ENCODE measurements around the gene RPL10. TPM values are rescaled to one million over a fixed set of nuclear protein-coding genes. Genes with fewer than 3 reads are reported as not detected.

RPL10 gene
- total and polyA plus RNA-seq, 2 of the 13 experiments (the other 11 are each of a cell fraction or from before 2014, with no cell fraction given), result 2,381 to 4,713 TPM

- TF ChIP-seq ZNF678 (CRISPR knock-in tag; IDR thresholded peaks at IDR 0.05) (no peak), ZNF564 (CRISPR knock-in tag; IDR thresholded peaks at IDR 0.05) (0 out of 2 replicates have a peak, but pooled peaks have one; percentile 52), ZNF33A (CRISPR knock-in tag; IDR thresholded peaks at IDR 0.05; ENCODE audit: borderline replicate concordance) (no peak), ZNF10 (CRISPR knock-in tag; IDR thresholded peaks at IDR 0.05; ENCODE audit: borderline replicate concordance, low read depth) (no peak), EZH2 (conservative IDR thresholded peaks at IDR 0.05; ENCODE audit: low read depth, low read length) (no peak), NFYB (CRISPR knock-in tag; IDR thresholded peaks at IDR 0.05) (no peak), ZNF34 (CRISPR knock-in tag; IDR thresholded peaks at IDR 0.05; ENCODE audit: borderline replicate concordance) (no peak), SAP130 (CRISPR knock-in tag; IDR thresholded peaks at IDR 0.05; ENCODE audit: low read depth) (peak; percentile 70), MED13 (CRISPR knock-in tag; IDR thresholded peaks at IDR 0.05) (no peak), MEIS2 (CRISPR knock-in tag; IDR thresholded peaks at IDR 0.05) (no peak), KLF9 (CRISPR knock-in tag; IDR thresholded peaks at IDR 0.05; ENCODE audit: low read depth) (no peak), PLSCR1 (CRISPR knock-in tag; IDR thresholded peaks at IDR 0.05; ENCODE audit: borderline replicate concordance) (no peak), EHMT2 (IDR thresholded peaks at IDR 0.05; ENCODE audit: borderline replicate concordance, low read depth, low read length) (no peak), SMAD9 (CRISPR knock-in tag; IDR thresholded peaks at IDR 0.05) (no peak), DMAP1 (CRISPR knock-in tag; IDR thresholded peaks at IDR 0.05) (no peak; the same call in 1 of the 2 replicates), ZNF724P (CRISPR knock-in tag; IDR thresholded peaks at IDR 0.05; ENCODE audit: borderline replicate concordance) (0 out of 2 replicates have a peak, but pooled peaks have one; percentile 31), ZNF101 (CRISPR knock-in tag; IDR thresholded peaks at IDR 0.05; ENCODE audit: borderline replicate concordance, low read depth) (no peak), NCOR1 (IDR thresholded peaks at IDR 0.05; ENCODE audit: borderline replicate concordance, low read length) (peak; percentile 28; the same call in 1 of the 2 replicates), NFAT5 (CRISPR knock-in tag; IDR thresholded peaks at IDR 0.05) (no peak), ZNF430 (CRISPR knock-in tag; IDR thresholded peaks at IDR 0.05) (no peak), RORA (CRISPR knock-in tag; IDR thresholded peaks at IDR 0.05) (no peak)
- TF ChIP-seq, protein P1, sequence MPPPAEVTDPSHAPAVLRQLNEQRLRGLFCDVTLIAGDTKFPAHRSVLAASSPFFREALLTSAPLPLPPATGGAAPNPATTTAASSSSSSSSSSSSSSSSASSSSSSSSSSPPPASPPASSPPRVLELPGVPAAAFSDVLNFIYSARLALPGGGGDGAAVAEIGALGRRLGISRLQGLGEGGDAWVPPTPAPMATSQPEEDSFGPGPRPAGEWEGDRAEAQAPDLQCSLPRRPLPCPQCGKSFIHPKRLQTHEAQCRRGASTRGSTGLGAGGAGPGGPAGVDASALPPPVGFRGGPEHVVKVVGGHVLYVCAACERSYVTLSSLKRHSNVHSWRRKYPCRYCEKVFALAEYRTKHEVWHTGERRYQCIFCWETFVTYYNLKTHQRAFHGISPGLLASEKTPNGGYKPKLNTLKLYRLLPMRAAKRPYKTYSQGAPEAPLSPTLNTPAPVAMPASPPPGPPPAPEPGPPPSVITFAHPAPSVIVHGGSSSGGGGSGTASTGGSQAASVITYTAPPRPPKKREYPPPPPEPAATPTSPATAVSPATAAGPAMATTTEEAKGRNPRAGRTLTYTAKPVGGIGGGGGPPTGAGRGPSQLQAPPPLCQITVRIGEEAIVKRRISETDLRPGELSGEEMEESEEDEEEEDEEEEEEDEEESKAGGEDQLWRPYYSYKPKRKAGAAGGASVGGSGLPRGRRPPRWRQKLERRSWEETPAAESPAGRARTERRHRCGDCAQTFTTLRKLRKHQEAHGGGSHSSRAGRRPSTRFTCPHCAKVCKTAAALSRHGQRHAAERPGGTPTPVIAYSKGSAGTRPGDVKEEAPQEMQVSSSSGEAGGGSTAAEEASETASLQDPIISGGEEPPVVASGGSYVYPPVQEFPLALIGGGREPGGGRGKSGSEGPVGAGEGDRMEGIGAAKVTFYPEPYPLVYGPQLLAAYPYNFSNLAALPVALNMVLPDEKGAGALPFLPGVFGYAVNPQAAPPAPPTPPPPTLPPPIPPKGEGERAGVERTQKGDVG (CRISPR knock-in tag; IDR thresholded peaks at IDR 0.05; ENCODE audit: borderline replicate concordance), result no peak
Observed at GRCh38 chrX:154401045-154401799, 3.0 kb downstream of the RPL10 start (continued).

All from HepG2 (cell line).